NCI-H69 (cell line): Measurements from ENCODE around the gene TRAF3.
"Not testable (repeated sequence)": the region's sequence is repeated elsewhere in the genome, so short reads cannot be mapped to it uniquely, and the experiment has no call there.

Source experiments
- DNase-seq: peaks from one replicate; lab custom pipeline; 2025; lab: John Stamatoyannopoulos, UW

Gene TRAF3

GRCh38 chr14:102866982-102867761 is 89.9 kb downstream of the TRAF3 start:
- DNase-seq, result no peak

GRCh38 chr14:102867826-102868580 is 90.8 kb downstream of the TRAF3 start:
- DNase-seq, result peak; percentile 31

GRCh38 chr14:102868956-102869547 is 91.8 kb downstream of the TRAF3 start:
- DNase-seq, result no peak

GRCh38 chr14:102870246-102870645 is 93.0 kb downstream of the TRAF3 start:
- DNase-seq, result no peak

GRCh38 chr14:102870994-102871831 is 94.0 kb downstream of the TRAF3 start:
- no peak for DNase-seq

- no peak for DNase-seq
These were observed 94.8 kb downstream of the TRAF3 start for GRCh38 chr14:102872020-102872419.

GRCh38 chr14:102873131-102873530 is 95.9 kb downstream of the TRAF3 start:
- DNase-seq, result no peak

GRCh38 chr14:102873546-102874061 is 96.4 kb downstream of the TRAF3 start:
- DNase-seq, result no peak

GRCh38 chr14:102875652-102876051 is 98.4 kb downstream of the TRAF3 start:
- DNase-seq, result no peak

- not testable (repeated sequence) for DNase-seq
These were observed 100.3 kb downstream of the TRAF3 start for GRCh38 chr14:102877511-102877910.

- DNase-seq, result no peak
These were observed 101.1 kb downstream of the TRAF3 start for GRCh38 chr14:102878174-102878969.

GRCh38 chr14:102878970-102879460 is 101.8 kb downstream of the TRAF3 start:
- DNase-seq, result no peak

GRCh38 chr14:102882226-102882906 is 105.1 kb downstream of the TRAF3 start:
- peak; percentile 66 for DNase-seq

- DNase-seq, result no peak
These were observed 105.9 kb downstream of the TRAF3 start for GRCh38 chr14:102883089-102883541.

GRCh38 chr14:102883554-102883953 is 106.3 kb downstream of the TRAF3 start:
- DNase-seq, result no peak

- DNase-seq, result no peak
These were observed 108.6 kb downstream of the TRAF3 start for GRCh38 chr14:102885737-102886447.

GRCh38 chr14:102888748-102889147 is 111.5 kb downstream of the TRAF3 start:
- DNase-seq, result no peak

GRCh38 chr14:102889615-102890014 is 112.4 kb downstream of the TRAF3 start:
- DNase-seq, result no peak

GRCh38 chr14:102891111-102891510 is 113.9 kb downstream of the TRAF3 start:
- DNase-seq, result no peak
